ENCODE data around the gene NDC80.
A peak's percentile ranks its signal among the peaks of the same experiment; 100 is the strongest.
"Not testable (repeated sequence)": the region's sequence is repeated elsewhere in the genome, so short reads cannot be mapped to it uniquely, and the experiment has no call there.

NDC80 gene

DNA sequence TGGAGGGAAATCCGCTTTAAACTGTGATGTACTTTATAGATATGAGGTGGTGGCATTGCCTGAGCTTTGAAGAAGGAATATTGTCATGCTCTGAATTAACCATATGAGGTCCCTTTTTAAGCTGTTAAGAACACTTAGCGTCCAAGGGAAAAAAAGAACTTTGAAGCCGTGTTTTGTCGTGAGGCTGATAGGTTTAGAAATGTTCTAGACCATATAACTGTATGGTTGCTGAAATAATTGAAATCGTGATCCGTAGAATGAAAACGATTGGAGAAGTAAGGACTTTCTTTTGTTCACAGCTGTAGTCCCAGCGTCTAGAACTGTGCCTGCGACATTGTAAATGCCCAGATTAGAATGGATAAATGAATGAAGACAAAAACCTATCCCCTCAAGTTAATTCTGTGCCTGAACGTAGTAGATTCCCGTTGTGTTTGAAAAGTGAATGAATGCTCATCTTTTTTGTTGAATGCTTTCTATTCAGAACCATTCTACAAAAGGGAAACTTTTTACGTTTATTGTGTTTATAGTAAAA lies 85.7 kb downstream of the NDC80 start:
- DNase-seq, result no peak
- no peak for TF ChIP-seq GATA1 (IDR thresholded peaks at IDR 0.05; ENCODE audit: low read depth, low read length)
- no peak for TF ChIP-seq POLR2A (IDR thresholded peaks at IDR 0.05; ENCODE audit: low read length)

- peak; percentile 69 to 80 for DNase-seq
- no peak for TF ChIP-seq GATA1 (IDR thresholded peaks at IDR 0.05; ENCODE audit: low read depth, low read length)
- TF ChIP-seq POLR2A (IDR thresholded peaks at IDR 0.05; ENCODE audit: low read length), result peak; percentile 37
Measured at GRCh38 chr18:2657788-2658458, 86.6 kb downstream of the NDC80 start.

- DNase-seq, result not testable (repeated sequence)
Measured at GRCh38 chr18:2660849-2661248, 89.5 kb downstream of the NDC80 start.

DNA sequence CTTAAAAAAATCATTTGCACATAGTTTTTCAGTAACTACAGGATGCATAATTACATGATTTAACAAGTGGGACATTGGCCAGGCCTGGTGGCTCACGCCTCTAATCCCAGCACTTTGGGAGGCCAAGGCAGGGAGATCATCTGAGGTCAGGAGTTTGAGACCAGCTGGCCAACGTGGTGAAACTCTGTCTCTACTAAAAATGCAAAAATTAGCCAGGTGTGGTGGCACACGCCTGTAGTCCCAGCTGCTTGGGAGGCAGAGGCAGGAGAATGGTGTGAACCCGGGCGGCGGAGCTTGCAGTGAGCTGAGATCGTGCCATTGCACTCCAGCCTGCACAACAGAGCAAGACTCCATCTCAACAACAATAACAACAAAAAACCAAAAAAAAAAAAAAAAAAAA lies 90.9 kb downstream of the NDC80 start:
- not testable (repeated sequence) for DNase-seq

DNA sequence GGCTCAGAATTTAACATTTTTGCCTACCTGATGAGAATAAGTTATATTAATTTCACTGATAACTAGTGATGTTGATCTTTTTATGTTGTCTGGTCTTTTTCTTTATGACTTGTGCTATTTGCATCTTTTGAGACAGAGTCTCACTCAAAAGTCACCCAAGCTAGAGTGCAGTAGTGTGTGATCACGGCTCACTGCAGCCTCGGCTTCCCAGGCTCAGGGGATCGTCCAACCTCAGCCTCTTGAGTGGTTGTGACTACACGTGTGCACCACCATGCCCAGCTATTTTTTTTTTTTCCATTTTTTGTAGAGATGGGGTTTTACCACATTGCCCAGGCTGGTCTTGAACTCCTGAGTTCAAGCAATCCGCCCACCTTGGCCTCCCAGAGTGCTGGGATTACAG lies 91.6 kb downstream of the NDC80 start:
- TF ChIP-seq GATA1 (IDR thresholded peaks at IDR 0.05; ENCODE audit: low read depth, low read length) (no peak), POLR2A (IDR thresholded peaks at IDR 0.05; ENCODE audit: low read length) (no peak)
- no peak for DNase-seq

All from erythroblast (primary cell).